Measurements from ENCODE around the gene NUMA1. TPM values are rescaled to one million over a fixed set of nuclear protein-coding genes. Genes with fewer than 3 reads are reported as not detected.
A peak's percentile ranks its signal among the peaks of the same experiment; 100 is the strongest.

The NUMA1 gene

DNA sequence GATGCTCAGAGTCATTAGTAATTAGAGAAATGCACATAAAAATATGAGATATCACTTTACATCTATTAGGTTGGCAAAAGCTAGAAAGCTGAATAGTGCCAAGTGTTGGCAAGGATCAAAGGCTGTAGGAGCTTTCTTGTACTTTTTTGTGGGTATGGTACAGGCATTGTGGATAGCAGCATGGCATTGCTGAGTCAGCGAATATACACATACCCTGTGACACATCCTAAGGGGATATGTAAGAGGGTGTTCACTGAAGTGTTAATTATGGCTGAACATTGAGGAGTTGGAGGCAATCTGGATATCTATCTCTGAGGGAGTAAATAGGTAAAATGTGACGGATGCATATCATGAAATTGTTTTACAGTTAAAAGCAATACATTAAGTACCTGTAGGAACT, 108.7 kb downstream of the NUMA1 start:
- H3K36me3 ChIP-seq (ENCODE audit: insufficient read depth, low read length) = peaks cover 8% of the 10 kb centered on the region
- H3K4me1 ChIP-seq (ENCODE audit: control insufficient read depth, insufficient read depth, low read length) = no peaks in the 10 kb centered on the region
- H3K4me2 ChIP-seq (ENCODE audit: low read length) = no peak overlapping the region
- H3K9me3 ChIP-seq (replicated peaks; ENCODE audit: low read length) = no peaks in the 10 kb centered on the region
- H3K4me3 ChIP-seq (ENCODE audit: low read length) = no peak overlapping the region
- no peak overlapping the region for H3K9ac ChIP-seq (ENCODE audit: low read depth, low read length)
- H3K27me3 ChIP-seq (ENCODE audit: control insufficient read depth, insufficient read depth, low read length) = no peaks in the 10 kb centered on the region

DNA sequence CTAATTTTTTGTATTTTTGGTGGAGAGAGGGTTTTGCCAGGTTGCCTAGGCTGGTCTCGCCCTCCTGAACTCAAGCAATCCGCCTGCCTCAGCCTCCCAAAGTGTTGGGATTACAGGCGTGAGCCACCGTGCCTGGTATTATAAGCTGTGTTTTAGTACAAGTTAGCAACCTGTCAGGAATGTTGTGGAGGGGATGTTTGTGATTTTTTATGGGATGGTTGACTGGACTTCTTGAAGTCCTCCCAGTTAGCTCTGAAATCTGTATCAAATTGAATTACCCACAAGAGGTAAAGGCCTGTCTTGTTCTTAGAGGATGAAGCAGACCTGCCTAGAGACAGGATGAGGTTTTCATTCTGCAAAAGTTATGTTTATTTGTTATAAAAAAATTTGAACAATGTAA, 115.7 kb downstream of the NUMA1 start:
- Histone ChIP-seq H3K9me3 (replicated peaks; ENCODE audit: low read length) (no peaks in the 10 kb centered on the region), H3K36me3 (ENCODE audit: insufficient read depth, low read length) (peaks cover 20% of the 10 kb centered on the region), H3K9ac (ENCODE audit: low read depth, low read length) (no peak overlapping the region), H3K4me2 (ENCODE audit: low read length) (no peak overlapping the region), H3K4me1 (ENCODE audit: control insufficient read depth, insufficient read depth, low read length) (peaks cover 21% of the 10 kb centered on the region), H3K27me3 (ENCODE audit: control insufficient read depth, insufficient read depth, low read length) (no peaks in the 10 kb centered on the region), H3K4me3 (ENCODE audit: low read length) (no peak overlapping the region)

GRCh38 chr11:71963468-71963867, 116.9 kb downstream of the NUMA1 start:
- no peak overlapping the region for H3K9ac ChIP-seq (ENCODE audit: low read depth, low read length)
- no peak overlapping the region for H3K4me2 ChIP-seq (ENCODE audit: low read length)
- H3K4me3 ChIP-seq (ENCODE audit: low read length) = no peak overlapping the region
- H3K9me3 ChIP-seq (replicated peaks; ENCODE audit: low read length) = no peaks in the 10 kb centered on the region
- H3K4me1 ChIP-seq (ENCODE audit: control insufficient read depth, insufficient read depth, low read length) = peaks cover 21% of the 10 kb centered on the region
- peaks cover 16% of the 10 kb centered on the region for H3K36me3 ChIP-seq (ENCODE audit: insufficient read depth, low read length)
- no peaks in the 10 kb centered on the region for H3K27me3 ChIP-seq (ENCODE audit: control insufficient read depth, insufficient read depth, low read length)

- Histone ChIP-seq H3K4me3 (ENCODE audit: low read length) (no peak overlapping the region), H3K4me2 (ENCODE audit: low read length) (peak overlapping the region; percentile 27), H3K9me3 (replicated peaks; ENCODE audit: low read length) (no peaks in the 10 kb centered on the region), H3K36me3 (ENCODE audit: insufficient read depth, low read length) (peaks cover 13% of the 10 kb centered on the region), H3K27me3 (ENCODE audit: control insufficient read depth, insufficient read depth, low read length) (no peaks in the 10 kb centered on the region), H3K9ac (ENCODE audit: low read depth, low read length) (peak overlapping the region; percentile 1), H3K4me1 (ENCODE audit: control insufficient read depth, insufficient read depth, low read length) (peaks cover 21% of the 10 kb centered on the region)
Observed at GRCh38 chr11:71962428-71963038, 117.8 kb downstream of the NUMA1 start.

DNA sequence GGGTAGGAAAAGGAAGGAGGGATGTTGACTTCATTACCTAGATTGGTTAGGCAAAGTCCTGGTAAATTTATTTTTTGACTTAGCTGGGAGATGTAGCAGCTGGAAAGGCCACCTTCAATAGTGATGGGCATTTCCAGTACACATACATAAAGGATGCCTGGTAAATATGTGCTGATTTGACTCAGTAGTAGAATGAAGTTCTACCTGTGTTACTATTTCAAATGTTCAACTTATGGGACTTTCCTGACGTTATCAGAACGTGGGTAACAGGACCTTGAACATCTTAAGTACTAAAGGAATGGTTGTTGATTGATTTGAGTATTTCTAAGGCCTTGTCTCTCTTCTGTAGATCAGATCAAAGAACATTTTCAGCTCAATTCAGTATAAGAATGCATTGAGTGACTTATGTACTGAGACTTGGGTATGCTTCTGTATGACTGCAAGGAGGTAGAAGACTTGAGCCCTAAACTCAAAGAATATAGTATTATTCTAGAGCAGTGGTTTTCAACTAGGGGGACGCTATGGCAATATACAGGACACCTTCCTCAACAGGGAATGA, 124.4 kb downstream of the NUMA1 start:
- Histone ChIP-seq H3K9ac (ENCODE audit: low read depth, low read length) (no peak overlapping the region), H3K4me1 (ENCODE audit: control insufficient read depth, insufficient read depth, low read length) (no peaks in the 10 kb centered on the region), H3K36me3 (ENCODE audit: insufficient read depth, low read length) (peaks cover 6% of the 10 kb centered on the region), H3K4me3 (ENCODE audit: low read length) (no peak overlapping the region), H3K9me3 (replicated peaks; ENCODE audit: low read length) (no peaks in the 10 kb centered on the region), H3K27me3 (ENCODE audit: control insufficient read depth, insufficient read depth, low read length) (no peaks in the 10 kb centered on the region), H3K4me2 (ENCODE audit: low read length) (no peak overlapping the region)

Small RNA genes lying within 50 kb of the gene (small RNA-seq; reads per million reads assigned to genes)
- gene MIR3165 (not detected), gene RNU6-72P (not detected)
